T-helper 2 cell treated with Interferon-gamma antibody and Interleukin-4, amounts not matched to agents 100 ng/mL and 5 ng/mL, for 36 hours (primary cell): ENCODE data around the gene SERPINI1. TPM values are rescaled to one million over a fixed set of nuclear protein-coding genes. Genes with fewer than 3 reads are reported as not detected.
"Not testable (repeated sequence)": the region's sequence is repeated elsewhere in the genome, so short reads cannot be mapped to it uniquely, and the experiment has no call there.

Experiments used
- intact Hi-C: fragments of 100-400 bp; cut with micrococcal nuclease; formaldehyde crosslinking; loops from one replicate; pipeline ENCODE4 v1.15.1; 2023
- total RNA-seq: library from RNA; stranded (reverse); gene quantifications from 2 replicates; pipeline ENCODE4 v1.2.3, GENCODE V29; 2022

SERPINI1 gene
- total RNA-seq, 1 donor from 2014 or later, result 2.1 TPM

- intact Hi-C loops, result no loop called here
Measured at GRCh38 chr3:167785790-167786189, 50.3 kb downstream of the SERPINI1 start.

GRCh38 chr3:167787440-167787839, 51.9 kb downstream of the SERPINI1 start:
- intact Hi-C loops, result no loop called here

GRCh38 chr3:167798443-167798842, 62.9 kb downstream of the SERPINI1 start:
- intact Hi-C loops, result no loop called here

DNA sequence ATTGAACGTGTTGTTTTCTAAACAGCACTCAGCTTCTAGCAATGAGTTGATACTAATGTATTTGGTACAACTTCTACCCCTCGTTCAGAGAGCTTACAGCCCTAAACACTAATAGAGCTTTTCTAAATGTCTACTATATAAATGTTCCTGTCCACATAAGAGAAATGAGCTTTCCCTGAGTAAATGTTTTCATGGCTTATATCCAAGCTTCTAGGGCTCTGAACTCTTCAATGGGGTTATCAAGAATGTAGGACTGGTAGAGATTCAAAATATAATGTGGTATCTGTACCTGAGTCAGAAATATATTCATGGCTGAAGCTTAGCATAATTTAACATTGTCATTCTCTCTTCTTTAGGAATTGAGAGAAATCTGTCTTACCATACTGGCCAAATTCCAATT, 73.4 kb downstream of the SERPINI1 start:
- intact Hi-C loops, result no loop called here

GRCh38 chr3:167810236-167810635, 74.7 kb downstream of the SERPINI1 start:
- intact Hi-C loops, result no loop called here

DNA sequence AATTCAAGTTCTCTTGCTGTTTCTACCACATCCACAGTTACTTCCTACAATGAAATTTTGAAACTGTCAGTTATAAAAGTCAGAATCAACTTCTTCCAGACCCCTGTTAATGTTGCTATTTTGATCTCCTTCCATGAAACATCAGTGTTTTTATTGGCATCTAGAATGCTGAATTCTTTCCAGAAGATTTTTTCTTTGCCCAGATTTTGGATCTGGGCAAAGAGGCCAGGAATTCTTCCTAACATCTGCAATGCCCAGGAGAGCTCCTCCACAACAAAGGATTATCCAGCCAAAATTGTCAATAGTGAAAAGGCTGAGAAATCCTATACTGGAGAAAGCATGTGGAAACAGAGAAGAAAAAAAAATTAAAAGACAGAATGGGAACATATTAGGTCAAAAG, 75.5 kb downstream of the SERPINI1 start:
- intact Hi-C loops, result no loop called here

- intact Hi-C loops, result no loop called here
Measured at GRCh38 chr3:167813169-167814123, 77.9 kb downstream of the SERPINI1 start.

- intact Hi-C loops, result no loop called here
Measured at GRCh38 chr3:167814441-167814951, 79.0 kb downstream of the SERPINI1 start.

DNA sequence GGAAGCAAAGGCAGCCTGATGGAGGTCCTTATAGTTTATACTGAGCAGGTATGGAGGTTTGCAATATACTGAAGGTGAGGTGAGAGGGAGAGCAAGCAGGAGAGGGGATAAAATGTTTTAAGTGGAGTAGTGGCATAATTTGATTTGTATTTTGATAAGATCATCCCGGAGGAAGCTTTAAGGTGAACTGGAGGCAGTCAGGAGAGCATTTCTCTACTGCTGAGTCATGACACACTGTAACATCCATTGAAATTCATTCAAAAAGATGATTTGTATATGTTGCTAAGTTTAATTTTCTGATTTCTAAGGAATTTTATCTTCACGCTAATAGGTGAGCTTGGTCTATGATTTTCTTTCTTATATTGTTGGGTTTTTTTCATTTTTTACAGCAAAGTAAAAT, 81.4 kb downstream of the SERPINI1 start:
- intact Hi-C loops, result no loop called here

- intact Hi-C loops, result no loop called here
Measured at GRCh38 chr3:167820102-167820865, 84.8 kb downstream of the SERPINI1 start.

DNA sequence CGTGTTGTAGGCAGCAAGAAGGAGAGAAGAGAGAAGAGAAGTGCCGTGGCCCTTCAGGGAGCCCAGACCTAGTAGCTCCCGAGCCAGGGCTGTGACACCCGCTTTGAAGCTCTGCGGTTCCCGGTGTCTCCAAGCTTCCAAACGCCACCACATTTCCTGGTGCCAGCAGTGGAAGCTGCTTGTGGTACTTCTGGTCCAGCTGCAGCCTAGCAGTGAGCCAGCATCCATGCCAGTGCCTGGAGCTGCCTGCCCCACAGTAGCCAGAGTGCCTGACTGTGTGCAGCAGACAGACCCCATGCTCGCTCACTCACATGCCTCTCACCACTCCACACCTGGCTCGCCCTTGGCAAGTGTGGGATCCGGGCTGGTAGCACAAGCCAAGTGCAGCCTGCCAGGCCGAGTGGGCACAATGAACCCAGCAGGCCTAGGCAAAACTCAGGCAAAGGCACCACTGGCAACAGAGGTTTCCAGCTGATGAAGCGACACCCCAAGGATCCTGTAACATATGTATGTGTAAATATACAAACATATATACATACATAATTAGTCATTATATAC, 85.8 kb downstream of the SERPINI1 start:
- intact Hi-C loops, result no loop called here

DNA sequence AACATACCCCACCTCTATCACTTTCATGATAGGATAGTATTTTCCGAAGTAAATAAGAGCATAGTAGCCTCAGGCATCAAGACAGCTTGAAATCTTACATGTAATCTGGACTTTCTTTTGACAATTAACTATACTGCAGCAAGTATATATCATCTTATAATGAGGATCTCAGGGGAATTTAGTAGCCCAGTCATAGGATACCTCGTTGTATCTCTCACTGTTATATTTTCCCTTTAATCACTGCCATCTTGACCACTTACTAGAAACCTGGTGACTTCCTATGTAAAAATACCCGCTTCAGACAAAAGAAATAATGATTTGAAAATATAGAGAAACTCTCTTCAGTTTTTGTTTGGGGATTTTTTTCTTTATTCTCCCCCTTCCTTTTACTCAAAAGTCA, 88.2 kb downstream of the SERPINI1 start:
- intact Hi-C loops, result no loop called here

DNA sequence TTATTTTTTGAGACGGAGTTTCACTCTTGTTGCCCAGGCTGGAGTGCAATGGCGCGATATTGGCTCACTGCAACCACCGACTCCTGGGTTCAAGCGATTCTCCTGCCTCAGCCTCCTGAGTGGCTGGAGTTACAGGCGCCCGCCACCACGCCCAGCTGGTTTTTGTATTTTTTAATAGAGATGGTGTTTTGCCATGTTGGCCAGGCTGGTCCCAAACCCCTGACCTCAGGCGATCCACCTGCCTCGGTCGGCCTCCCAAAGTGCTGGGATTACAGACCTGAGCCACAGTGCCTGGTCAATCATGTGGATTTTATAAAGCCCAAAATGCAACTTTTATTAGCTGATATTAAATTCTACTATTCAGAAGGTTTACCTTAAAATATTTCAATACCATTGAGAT, 92.1 kb downstream of the SERPINI1 start:
- intact Hi-C loops, result not testable (repeated sequence)

DNA sequence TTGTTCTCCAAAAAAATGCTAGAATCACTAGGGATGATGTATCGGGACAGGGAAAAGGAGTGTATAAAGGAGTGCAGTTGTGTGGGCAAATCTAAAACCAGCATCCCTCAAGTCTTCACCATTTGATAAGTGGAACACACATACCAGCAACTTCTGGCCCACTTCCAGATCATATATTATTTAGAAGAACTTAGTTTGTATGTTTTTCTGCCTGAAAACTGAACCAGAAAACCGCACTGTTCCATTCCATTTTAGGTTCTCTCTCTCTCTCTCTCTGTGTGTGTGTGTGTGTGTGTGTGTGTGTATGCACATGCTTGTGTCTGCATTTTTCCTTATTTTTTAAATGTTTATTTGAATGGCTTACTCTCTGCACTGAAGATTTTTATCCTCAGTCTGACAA, 93.5 kb downstream of the SERPINI1 start:
- intact Hi-C loops, result no loop called here

- intact Hi-C loops, result no loop called here
Measured at GRCh38 chr3:167830007-167830406, 94.5 kb downstream of the SERPINI1 start.

GRCh38 chr3:167835359-167835758, 99.8 kb downstream of the SERPINI1 start:
- intact Hi-C loops, result no loop called here

DNA sequence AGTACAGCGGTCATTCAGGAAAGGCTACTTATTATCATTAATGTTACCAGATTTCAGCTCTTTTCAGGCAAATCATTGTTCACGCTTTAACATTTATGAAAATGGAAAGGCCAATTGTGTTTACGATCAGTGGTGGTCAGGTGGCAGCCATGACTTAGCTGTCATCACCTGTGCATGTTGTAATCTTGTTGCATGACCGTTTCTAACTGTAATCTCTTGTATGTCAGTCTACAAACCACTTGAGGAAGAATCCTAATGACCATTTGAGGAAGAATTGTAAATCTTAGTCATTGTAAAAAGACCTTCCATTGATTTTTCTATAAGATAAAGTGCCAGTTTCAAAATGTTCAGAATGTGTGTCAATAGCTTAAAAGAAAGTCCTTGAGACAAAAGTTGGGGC, 100.4 kb downstream of the SERPINI1 start:
- intact Hi-C loops, result no loop called here

GRCh38 chr3:167837466-167837865, 101.9 kb downstream of the SERPINI1 start:
- intact Hi-C loops, result no loop called here

DNA sequence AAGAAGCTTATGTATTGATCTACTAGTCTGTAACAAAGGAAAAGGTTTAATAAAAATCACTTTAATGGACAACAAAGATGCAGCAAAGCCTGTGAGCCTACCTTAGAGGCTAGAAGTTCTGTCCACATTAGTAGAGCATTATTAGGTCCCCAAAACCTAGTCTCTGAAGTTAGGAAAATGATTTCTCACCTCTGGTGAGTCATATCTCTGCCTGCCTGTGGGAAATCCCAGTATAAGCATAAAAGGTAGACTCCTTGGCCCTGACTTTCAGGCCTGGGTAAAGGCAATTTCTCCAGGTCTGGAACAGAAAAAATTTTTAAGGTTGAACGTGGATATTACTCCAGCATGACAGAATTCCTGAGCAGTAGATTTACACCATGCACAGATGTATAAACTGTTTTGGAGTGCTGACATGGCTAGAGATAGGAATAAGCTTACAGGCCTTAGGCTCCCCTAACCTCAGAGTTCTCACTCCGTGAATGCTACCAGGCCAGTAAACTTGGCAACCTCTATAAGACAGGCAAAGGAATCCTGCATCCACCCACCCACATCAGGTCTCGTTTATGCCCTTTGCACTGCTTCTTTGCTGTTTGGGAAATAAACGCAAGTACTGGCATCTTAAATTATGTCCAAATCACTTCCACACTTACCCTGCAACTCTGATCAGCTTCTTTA, 104.1 kb downstream of the SERPINI1 start:
- intact Hi-C loops, result no loop called here

GRCh38 chr3:167840247-167840646, 104.7 kb downstream of the SERPINI1 start:
- intact Hi-C loops, result no loop called here

DNA sequence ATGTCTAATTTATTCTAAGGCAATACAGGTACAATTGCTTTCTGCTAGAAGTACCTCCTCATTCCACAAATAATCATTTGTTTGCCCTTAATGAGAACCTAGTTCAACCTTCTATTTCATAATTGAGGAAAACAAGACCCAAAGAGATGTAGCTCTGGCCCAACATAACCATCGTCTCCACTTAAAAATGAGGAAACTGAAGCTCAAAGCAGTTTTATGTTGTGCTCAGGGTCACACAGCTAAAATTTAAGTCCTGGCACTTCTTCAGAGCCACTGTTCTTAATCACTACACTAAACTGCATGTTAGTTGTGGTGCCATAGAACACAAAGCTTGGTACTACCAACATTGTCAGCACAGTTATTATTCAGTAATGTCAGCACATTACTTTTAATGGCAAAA, 108.0 kb downstream of the SERPINI1 start:
- intact Hi-C loops, result no loop called here
